H1 (cell line): ENCODE measurements around the gene ASCL2.

Experiments used
- ASH2L ChIP-seq: fragments of 200-600, 300-600 bp; sonication (generic); IDR thresholded peaks from one replicate; pipeline ENCODE4 v1.7.1; 2017; ENCODE audit warnings: low read length
- CEBPB ChIP-seq: IDR thresholded peaks from 2 replicates; pipeline ENCODE4 v1.6.1; 2012; ENCODE audit warnings: low read depth, low read length
- CHD2 ChIP-seq: IDR thresholded peaks from 2 replicates; pipeline ENCODE4 v1.6.1; 2012; ENCODE audit warnings: low read length, improper control_type of control experiment
- CTCF ChIP-seq, 3 experiments: IDR thresholded peaks; 1 replicate in 2 of 3; 2 replicates in 1 of 3; pipeline versions ENCODE4 v1.5.1 to v1.6.1; 2011; ENCODE audit warnings: low read length in 3 of 3, mild to moderate bottlenecking in 3 of 3, inconsistent platforms in 2 of 3, low read depth in 1 of 3, moderate library complexity in 1 of 3; ENCODE audit not compliant: insufficient read depth in 1 of 3; ENCODE audit errors: control extremely low read depth in 1 of 3
- EZH2 ChIP-seq: fragments of 200-600 bp; sonication (generic); IDR thresholded peaks from 2 replicates; pipeline ENCODE4 v1.7.1; 2012; ENCODE audit warnings: low read depth, mild to moderate bottlenecking, moderate library complexity, low read length, inconsistent platforms; ENCODE audit not compliant: severe bottlenecking
- KDM5A ChIP-seq: fragments of 200-600 bp; IDR thresholded peaks from 2 replicates; pipeline ENCODE4 v1.7.1; 2012; ENCODE audit warnings: mild to moderate bottlenecking, low read length, inconsistent platforms, mixed read lengths
- NRF1 ChIP-seq: IDR thresholded peaks from 2 replicates; pipeline ENCODE4 v1.6.1; 2011; ENCODE audit warnings: mild to moderate bottlenecking, low read depth, low read length, improper control_type of control experiment
- POLR2A ChIP-seq, 2 experiments: IDR thresholded peaks; 1 replicate in 1 of 2; 2 replicates in 1 of 2; pipeline ENCODE4 v1.6.1; 2011; ENCODE audit warnings: low read depth in 2 of 2, low read length in 2 of 2, mild to moderate bottlenecking in 2 of 2; ENCODE audit errors: control extremely low read depth in 1 of 2
- POLR2AphosphoS5 ChIP-seq: IDR thresholded peaks from 2 replicates; pipeline ENCODE4 v1.6.1; 2011; ENCODE audit warnings: low read depth, low read length
- TAF1 ChIP-seq: IDR thresholded peaks from 2 replicates; pipeline ENCODE4 v1.6.1; 2011; ENCODE audit warnings: mild to moderate bottlenecking, low read depth, low read length
- TEAD4 ChIP-seq: IDR thresholded peaks from 2 replicates; pipeline ENCODE4 v1.6.1; 2012; ENCODE audit warnings: low read depth, low read length, inconsistent platforms, mixed read lengths

- TF ChIP-seq POLR2AphosphoS5 = no peak
- TF ChIP-seq CTCF (IDR thresholded peaks at IDR 0.05; ENCODE audit: control extremely low read depth in 1 of 3, insufficient read depth in 1 of 3, low read depth in 1 of 3, low read length in 3 of 3) = no peak
- TF ChIP-seq EZH2 = no peak
- TF ChIP-seq POLR2A (IDR thresholded peaks at IDR 0.05; ENCODE audit: control extremely low read depth in 1 of 2, low read depth in 2 of 2, low read length in 2 of 2) = no peak
- no peak for TF ChIP-seq KDM5A
- no peak for TF ChIP-seq CHD2
- TF ChIP-seq NRF1 = no peak
- no peak for TF ChIP-seq TAF1
- TF ChIP-seq TEAD4 = no peak
- no peak for TF ChIP-seq CEBPB
- no peak for TF ChIP-seq ASH2L
Measured at GRCh38 chr11:2275334-2276279, 5.2 kb upstream of the ASCL2 start.
